Suprapubic skin (tissue), 4 donors: ENCODE data around the gene TEX51. TPM values are rescaled to one million over a fixed set of nuclear protein-coding genes. Genes with fewer than 3 reads are reported as not detected.

Experiments
- DNase-seq, 2 donors: peaks; one replicate each; pipeline ENCODE4 v3.0.0-alpha.2; 2019; ENCODE audit warnings: low spot score in 2 of 2
- H3K27ac ChIP-seq: fragments of 200-600 bp; sonication (generic); one replicate; pipeline ENCODE4 v1.5.1; 2019
- H3K27me3 ChIP-seq: fragments of 200-600 bp; sonication (generic); one replicate; pipeline ENCODE4 v1.5.1; 2019
- H3K36me3 ChIP-seq: fragments of 200-600 bp; sonication (generic); one replicate; pipeline ENCODE4 v1.5.1; 2019
- H3K4me1 ChIP-seq: fragments of 200-600 bp; sonication (generic); one replicate; pipeline ENCODE4 v1.5.1; 2019
- H3K4me3 ChIP-seq: fragments of 200-600 bp; sonication (generic); one replicate; pipeline ENCODE4 v1.5.1; 2019; ENCODE audit warnings: mild to moderate bottlenecking
- H3K9me3 ChIP-seq: fragments of 200-600 bp; sonication (generic); one replicate; pipeline ENCODE4 v1.5.1; 2019
- CTCF ChIP-seq, 2 donors: fragments of 200-600 bp in 1 of 2; fragments of 450-650 bp in 1 of 2; sonication (generic) in 1 of 2; IDR thresholded peaks; one replicate each; pipeline ENCODE4 v1.5.1; 2016 to 2019; ENCODE audit warnings: antibody characterized with exemption in 2 of 2, mild to moderate bottlenecking in 1 of 2, moderate library complexity in 1 of 2
- EP300 ChIP-seq: sonication (generic); formaldehyde crosslinking; IDR thresholded peaks from one replicate; pipeline ENCODE4 v1.6.1; 2017; ENCODE audit warnings: antibody characterized with exemption
- POLR2A ChIP-seq, 2 donors: fragments of 450-650 bp; IDR thresholded peaks; one replicate each; pipeline ENCODE4 v1.6.1; 2017; ENCODE audit warnings: antibody characterized with exemption in 2 of 2, mild to moderate bottlenecking in 2 of 2, moderate library complexity in 2 of 2
- POLR2AphosphoS5 ChIP-seq, 3 donors: sonication (generic); formaldehyde crosslinking; IDR thresholded peaks; one replicate each; pipeline ENCODE4 v1.6.1; 2017; ENCODE audit warnings: antibody characterized with exemption in 3 of 3
- WGBS: methylation state at CpG from one replicate; pipeline ENCODE4 v1.1.5; 2018; 5-methylcytosine and 5-hydroxymethylcytosine counted together
- total RNA-seq, 4 donors: library from RNA; depleted of rRNA; stranded (reverse); fragments of >200 nt; gene quantifications; one replicate each; pipeline ENCODE4 v1.1.0, GENCODE V29; 2016

TEX51 gene
- total RNA-seq, 4 donors from 2014 or later, result not detected

GRCh38 chr2:126858013-126858412 lies 40.7 kb upstream of the TEX51 start:
- no peak overlapping the region for H3K27ac ChIP-seq
- H3K4me1 ChIP-seq, result no peaks in the 10 kb centered on the region
- DNase-seq, result no peak
- no peaks in the 10 kb centered on the region for H3K36me3 ChIP-seq
- TF ChIP-seq EP300 (no peak), POLR2AphosphoS5 (IDR thresholded peaks at IDR 0.05) (no peak), POLR2A (IDR thresholded peaks at IDR 0.05) (no peak), CTCF (IDR thresholded peaks at IDR 0.05) (no peak)
- no peaks in the 10 kb centered on the region for H3K27me3 ChIP-seq
- 72% methylated on average over 3 of the region's 4 CpGs for WGBS
- no peaks in the 10 kb centered on the region for H3K9me3 ChIP-seq
- no peak overlapping the region for H3K4me3 ChIP-seq

GRCh38 chr2:126858436-126858835 lies 40.3 kb upstream of the TEX51 start:
- Histone ChIP-seq H3K4me3 (no peak overlapping the region), H3K27ac (no peak overlapping the region), H3K9me3 (no peaks in the 10 kb centered on the region), H3K36me3 (no peaks in the 10 kb centered on the region), H3K27me3 (no peaks in the 10 kb centered on the region), H3K4me1 (no peaks in the 10 kb centered on the region)
- TF ChIP-seq CTCF (IDR thresholded peaks at IDR 0.05) (no peak), EP300 (no peak), POLR2AphosphoS5 (IDR thresholded peaks at IDR 0.05) (no peak), POLR2A (IDR thresholded peaks at IDR 0.05) (no peak)
- no peak for DNase-seq
- 78% methylated on average over 3 of the region's 3 CpGs for WGBS

- Histone ChIP-seq H3K27ac (no peak overlapping the region), H3K36me3 (no peaks in the 10 kb centered on the region), H3K4me3 (no peak overlapping the region), H3K4me1 (no peaks in the 10 kb centered on the region), H3K9me3 (no peaks in the 10 kb centered on the region), H3K27me3 (no peaks in the 10 kb centered on the region)
- WGBS, result 63% methylated on average over 5 of the region's 5 CpGs
- no peak for DNase-seq
- TF ChIP-seq CTCF (IDR thresholded peaks at IDR 0.05) (no peak), POLR2A (IDR thresholded peaks at IDR 0.05) (no peak), EP300 (no peak), POLR2AphosphoS5 (IDR thresholded peaks at IDR 0.05) (no peak)
These were observed 39.7 kb upstream of the TEX51 start for GRCh38 chr2:126858991-126859390.

- Histone ChIP-seq H3K27me3 (no peaks in the 10 kb centered on the region), H3K36me3 (no peaks in the 10 kb centered on the region), H3K4me1 (no peaks in the 10 kb centered on the region), H3K9me3 (no peaks in the 10 kb centered on the region), H3K27ac (no peak overlapping the region), H3K4me3 (no peak overlapping the region)
- TF ChIP-seq POLR2A (IDR thresholded peaks at IDR 0.05) (no peak), CTCF (IDR thresholded peaks at IDR 0.05) (no peak), POLR2AphosphoS5 (IDR thresholded peaks at IDR 0.05) (no peak), EP300 (no peak)
- no peak for DNase-seq
These were observed 39.1 kb upstream of the TEX51 start for GRCh38 chr2:126859631-126860030.

- Histone ChIP-seq H3K27me3 (no peaks in the 10 kb centered on the region), H3K9me3 (no peaks in the 10 kb centered on the region), H3K4me1 (no peaks in the 10 kb centered on the region), H3K36me3 (no peaks in the 10 kb centered on the region), H3K27ac (no peak overlapping the region), H3K4me3 (no peak overlapping the region)
- WGBS, result 69% methylated on average over 2 of the region's 2 CpGs
- no peak for TF ChIP-seq POLR2AphosphoS5 (IDR thresholded peaks at IDR 0.05)
- no peak for TF ChIP-seq CTCF (IDR thresholded peaks at IDR 0.05)
- TF ChIP-seq EP300, result no peak
- TF ChIP-seq POLR2A (IDR thresholded peaks at IDR 0.05), result no peak
- DNase-seq, result no peak
These were observed 38.3 kb upstream of the TEX51 start for GRCh38 chr2:126860385-126860784.
